Spleen (tissue), 7 donors: ENCODE measurements around the gene SPATA45.

Source experiments
- POLR2A ChIP-seq, 3 donors: fragments of 450-650 bp; IDR thresholded peaks; one replicate each; pipeline ENCODE4 v1.5.1; 2017; ENCODE audit warnings: antibody characterized with exemption in 3 of 3, mild to moderate bottlenecking in 1 of 3
- TF ChIP-seq, protein P1 (sequence below), 11 experiments: fragments of 200-600 bp in 7 of 11; fragments of 450-650 bp in 4 of 11; sonication (generic) in 4 of 11; IDR thresholded peaks in 8 of 11; conservative IDR thresholded peaks in 3 of 11; 1 replicate in 7 of 11; 2 replicates in 4 of 11; pipeline versions ENCODE4 v1.4.0 to v1.8.0; 2016 to 2021; ENCODE audit warnings: antibody characterized with exemption in 11 of 11, inconsistent platforms in 4 of 11, mild to moderate bottlenecking in 1 of 11
- donor health status: DM: no; HTN: no; CAD: no; lungs with moderate emphysema.
- donor health status: DM: no; HTN: no; CAD: no.
- donor health status: DM: no; HTN: no; CAD: no.

- TF ChIP-seq, protein P1, sequence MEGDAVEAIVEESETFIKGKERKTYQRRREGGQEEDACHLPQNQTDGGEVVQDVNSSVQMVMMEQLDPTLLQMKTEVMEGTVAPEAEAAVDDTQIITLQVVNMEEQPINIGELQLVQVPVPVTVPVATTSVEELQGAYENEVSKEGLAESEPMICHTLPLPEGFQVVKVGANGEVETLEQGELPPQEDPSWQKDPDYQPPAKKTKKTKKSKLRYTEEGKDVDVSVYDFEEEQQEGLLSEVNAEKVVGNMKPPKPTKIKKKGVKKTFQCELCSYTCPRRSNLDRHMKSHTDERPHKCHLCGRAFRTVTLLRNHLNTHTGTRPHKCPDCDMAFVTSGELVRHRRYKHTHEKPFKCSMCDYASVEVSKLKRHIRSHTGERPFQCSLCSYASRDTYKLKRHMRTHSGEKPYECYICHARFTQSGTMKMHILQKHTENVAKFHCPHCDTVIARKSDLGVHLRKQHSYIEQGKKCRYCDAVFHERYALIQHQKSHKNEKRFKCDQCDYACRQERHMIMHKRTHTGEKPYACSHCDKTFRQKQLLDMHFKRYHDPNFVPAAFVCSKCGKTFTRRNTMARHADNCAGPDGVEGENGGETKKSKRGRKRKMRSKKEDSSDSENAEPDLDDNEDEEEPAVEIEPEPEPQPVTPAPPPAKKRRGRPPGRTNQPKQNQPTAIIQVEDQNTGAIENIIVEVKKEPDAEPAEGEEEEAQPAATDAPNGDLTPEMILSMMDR (IDR thresholded peaks at IDR 0.05 in 8 of 11, conservative IDR thresholded peaks at IDR 0.05 in 3 of 11) = no peak
- no peak for TF ChIP-seq POLR2A (IDR thresholded peaks at IDR 0.05)
These were observed 26.5 kb downstream of the SPATA45 start for GRCh38 chr1:212820969-212821368.
